HepG2 (cell line): Measurements from ENCODE around the gene TRIM28. TPM values are rescaled to one million over a fixed set of nuclear protein-coding genes. Genes with fewer than 3 reads are reported as not detected.

Source experiments
- ATAC-seq: fragments of 200-7000 bp; cut with Tn5 transposase; 3 replicates; pipeline ENCODE4 v1.9.1; 2020; ENCODE audit warnings: mild to moderate bottlenecking, moderate library complexity
- BruUV-seq: library from RNA; stranded (reverse); fragments of 400-500 nt; replicated peaks from 2 replicates; lab custom pipeline; 2021; lab: Mats Ljungman, UMichigan
- CTCF ChIA-PET: fragments of 300-600 bp; formaldehyde crosslinking; extraction: SDS; loops from one replicate; lab custom pipeline; 2021; ENCODE audit warnings: low total read pairs, inconsistent platforms, low intra/inter-chr PET ratio; lab: Yijun Ruan, JAX
- POLR2A ChIA-PET: fragments of 350-600 bp; sonication (Branson Sonifier 250); formaldehyde crosslinking; loops from one replicate; lab custom pipeline; 2020; ENCODE audit warnings: antibody characterized with exemption, inconsistent platforms; lab: Yijun Ruan, JAX
- DNase-seq: peaks from one replicate; pipeline ENCODE4 v3.0.0-alpha.2; 2015; ENCODE audit warnings: low spot score
- FAIRE-seq: peaks from 3 replicates; lab custom pipeline; 2011; peaks lifted over from hg19 to GRCh38; lab: Jason Lieb, UNC
- H2AFZ ChIP-seq: one replicate; pipeline ENCODE4 v1.6.1; 2011; ENCODE audit warnings: low read length, inconsistent platforms
- H3K27ac ChIP-seq: fragments of 300-600 bp; 3 replicates; pipeline ENCODE4 v1.8.0; 2011; ENCODE audit warnings: mixed run types, mild to moderate bottlenecking, mixed read lengths, low read length, inconsistent platforms; ENCODE audit not compliant: insufficient read depth; ENCODE audit errors: extremely low read length
- H3K27me3 ChIP-seq, 2 experiments: fragments of 200-600 bp in 1 of 2; 2 replicates in 1 of 2; 3 replicates in 1 of 2; pipeline versions ENCODE4 v1.6.0 to v1.8.0; 2011; ENCODE audit warnings: low read length in 2 of 2, mild to moderate bottlenecking in 2 of 2, moderate library complexity in 2 of 2, inconsistent platforms in 1 of 2; ENCODE audit not compliant: insufficient read depth in 2 of 2, control insufficient read depth in 1 of 2
- H3K36me3 ChIP-seq, 2 experiments: fragments of 200-600 bp in 1 of 2; replicated peaks in 1 of 2; 2 replicates in 1 of 2; 3 replicates in 1 of 2; pipeline versions ENCODE4 v1.5.1 to v1.8.0; 2011; ENCODE audit warnings: low read length in 2 of 2, inconsistent platforms in 1 of 2; ENCODE audit not compliant: insufficient read depth in 2 of 2, control insufficient read depth in 1 of 2
- H3K4me1 ChIP-seq: 2 replicates; pipeline ENCODE4 v1.5.1; 2012; ENCODE audit warnings: low read length, inconsistent platforms; ENCODE audit not compliant: insufficient read depth
- H3K4me2 ChIP-seq: 2 replicates; pipeline ENCODE4 v1.6.0; 2011; ENCODE audit warnings: low read depth, low read length, inconsistent platforms
- H3K4me3 ChIP-seq, 3 experiments: fragments of 200-600 bp in 1 of 3; sonication (generic), shearing (Covaris generic) in 1 of 3; replicated peaks in 1 of 3; 2 replicates each; pipeline ENCODE4 v1.5.1; 2011 to 2016; ENCODE audit warnings: low read length in 3 of 3, inconsistent platforms in 2 of 3, low read depth in 2 of 3, mild to moderate bottlenecking in 2 of 3, control low read depth in 1 of 3, mixed read lengths in 1 of 3; ENCODE audit not compliant: insufficient read depth in 1 of 3
- H3K79me2 ChIP-seq: one replicate; pipeline ENCODE4 v1.6.1; 2011; ENCODE audit warnings: low read length, inconsistent platforms; ENCODE audit not compliant: insufficient read depth
- H3K9ac ChIP-seq: 2 replicates; pipeline ENCODE4 v1.6.0; 2011; ENCODE audit warnings: mild to moderate bottlenecking, low read depth, low read length, inconsistent platforms; ENCODE audit not compliant: insufficient read depth
- H3K9me3 ChIP-seq: 2 replicates; pipeline ENCODE4 v1.5.1; 2012; ENCODE audit warnings: mild to moderate bottlenecking, low read length
- H4K20me1 ChIP-seq: 2 replicates; pipeline ENCODE4 v1.6.0; 2011; ENCODE audit warnings: inconsistent platforms, mild to moderate bottlenecking, low read length, moderate library complexity; ENCODE audit not compliant: insufficient read depth
- FOXC1 ChIP-seq: sonication (generic); formaldehyde crosslinking; IDR thresholded peaks from 2 replicates; pipeline ENCODE4 v1.8.0; 2022; ENCODE audit warnings: mild to moderate bottlenecking, missing genetic modification reagents, borderline replicate concordance
- KDM5A ChIP-seq: fragments of 200-600 bp; sonication (generic); IDR thresholded peaks from 2 replicates; pipeline ENCODE4 v1.7.0; 2018; ENCODE audit warnings: antibody characterized with exemption, mild to moderate bottlenecking, low read length, borderline replicate concordance
- POLR2AphosphoS5 ChIP-seq: IDR thresholded peaks from 2 replicates; pipeline ENCODE4 v1.6.1; 2012; ENCODE audit warnings: low read depth, low read length
- REL ChIP-seq: sonication (generic); formaldehyde crosslinking; conservative IDR thresholded peaks from 2 replicates; pipeline ENCODE4 v1.8.0; 2022; ENCODE audit warnings: mild to moderate bottlenecking, missing genetic modification reagents, moderate library complexity
- SALL1 ChIP-seq: sonication (generic); formaldehyde crosslinking; IDR thresholded peaks from 2 replicates; pipeline ENCODE4 v1.8.0; 2022; ENCODE audit warnings: mild to moderate bottlenecking, missing genetic modification reagents
- THAP7 ChIP-seq: sonication (generic); formaldehyde crosslinking; IDR thresholded peaks from 2 replicates; pipeline ENCODE4 v1.8.1; 2023; ENCODE audit warnings: mild to moderate bottlenecking, missing genetic modification reagents
- ZC3H13 ChIP-seq: sonication (generic); formaldehyde crosslinking; IDR thresholded peaks from 2 replicates; pipeline ENCODE4 v1.8.1; 2023; ENCODE audit warnings: mild to moderate bottlenecking, missing genetic modification reagents, moderate library complexity
- ZNF18 ChIP-seq: sonication (generic); formaldehyde crosslinking; IDR thresholded peaks from 2 replicates; pipeline ENCODE4 v1.8.0; 2022; ENCODE audit warnings: mild to moderate bottlenecking, missing genetic modification reagents; ENCODE audit not compliant: insufficient replicate concordance
- ZNF598 ChIP-seq: sonication (generic); formaldehyde crosslinking; IDR thresholded peaks from 2 replicates; pipeline ENCODE4 v1.5.1; 2020; ENCODE audit warnings: mild to moderate bottlenecking, missing genetic modification reagents, borderline replicate concordance
- WGBS: methylation state at CpG from one replicate; pipeline ENCODE4 v1.1.6; 2017; ENCODE audit warnings: low lambda C conversion rate; 5-methylcytosine and 5-hydroxymethylcytosine counted together
- in situ Hi-C: cut with HindIII; loops from 2 replicates; pipeline ENCODE4 v1.10.0; 2017; ENCODE audit warnings: low pct_unique_long_range_greater_than_20kb; ENCODE audit not compliant: extremely low pct_ligation_motif_present
- intact Hi-C: fragments of 100-400 bp; cut with micrococcal nuclease; formaldehyde crosslinking; loops from one replicate; pipeline ENCODE4 v1.10.0; 2022; ENCODE audit not compliant: unreplicated experiment
- polyA plus RNA-seq, 8 experiments: library from polyadenylated mRNA; depleted of rRNA in 3 of 8; stranded (reverse) in 7 of 8; unstranded in 1 of 8; fragments of >200 nt; fragmentation: Illumina TruSeq in 4 of 8; extraction: Trizol in 4 of 8; gene quantifications; 2 replicates each; pipeline versions ENCODE4 v1.2.1 to v1.2.3, GENCODE V29; 2011 to 2016; ENCODE audit warnings: low read depth in 4 of 8, missing spikeins in 1 of 8, mixed read lengths in 1 of 8; ENCODE audit not compliant: insufficient read depth in 1 of 8
- total RNA-seq, 5 experiments: library from RNA; depleted of rRNA; stranded (reverse); fragments of >200 nt; fragmentation: Illumina TruSeq; extraction: Trizol; gene quantifications; 2 replicates each; pipeline ENCODE4 v1.2.3, GENCODE V29; 2016; ENCODE audit warnings: low read depth in 1 of 5
- TF ChIP-seq, protein P1 (sequence below): sonication (generic); formaldehyde crosslinking; IDR thresholded peaks from 2 replicates; pipeline ENCODE4 v1.4.0; 2020; ENCODE audit warnings: missing genetic modification reagents, borderline replicate concordance
- TF ChIP-seq, protein P2 (sequence below): sonication (generic); formaldehyde crosslinking; IDR thresholded peaks from 2 replicates; pipeline ENCODE4 v1.4.0; 2020; ENCODE audit warnings: mild to moderate bottlenecking, missing genetic modification reagents

The TRIM28 gene
- total and polyA plus RNA-seq, 2 of the 13 experiments (the other 11 are each of a cell fraction or from before 2014, with no cell fraction given): 361 to 439 TPM

GRCh38 chr19:58545286-58546018, 1.6 kb downstream of the TRIM28 start:
- ChIA-PET CTCF (no interaction called here), POLR2A (interaction anchor here (1.6 to 3.6 kb wide), 4 partner anchors 9 to 31 kb away, joined by 4 to 59 read pairs (median 39); partner anchors contain the start of genes CHMP2A and ZBTB45)
- DNase-seq: no peak
- WGBS: 9% methylated on average over 12 of the region's 21 CpGs
- in situ Hi-C loops: no loop called here
- Histone ChIP-seq H3K4me3 (peak overlapping the region; percentile 91 to 99 (median 96)), H3K36me3 (peaks cover 33 to 48% of the 10 kb centered on the region in 2 experiments), H3K9ac (peak overlapping the region; percentile 85), H3K4me2 (peak overlapping the region; percentile 97), H4K20me1 (peaks cover 39% of the 10 kb centered on the region), H3K27me3 (no peaks in the 10 kb centered on the region; a peak in 2 of 5 replicates), H3K4me1 (peaks cover 24% of the 10 kb centered on the region), H3K9me3 (no peaks in the 10 kb centered on the region), H3K27ac (peak overlapping the region; percentile 67), H3K79me2 (peaks cover 38% of the 10 kb centered on the region), H2AFZ (no peak overlapping the region)
- TF ChIP-seq, protein P1, sequence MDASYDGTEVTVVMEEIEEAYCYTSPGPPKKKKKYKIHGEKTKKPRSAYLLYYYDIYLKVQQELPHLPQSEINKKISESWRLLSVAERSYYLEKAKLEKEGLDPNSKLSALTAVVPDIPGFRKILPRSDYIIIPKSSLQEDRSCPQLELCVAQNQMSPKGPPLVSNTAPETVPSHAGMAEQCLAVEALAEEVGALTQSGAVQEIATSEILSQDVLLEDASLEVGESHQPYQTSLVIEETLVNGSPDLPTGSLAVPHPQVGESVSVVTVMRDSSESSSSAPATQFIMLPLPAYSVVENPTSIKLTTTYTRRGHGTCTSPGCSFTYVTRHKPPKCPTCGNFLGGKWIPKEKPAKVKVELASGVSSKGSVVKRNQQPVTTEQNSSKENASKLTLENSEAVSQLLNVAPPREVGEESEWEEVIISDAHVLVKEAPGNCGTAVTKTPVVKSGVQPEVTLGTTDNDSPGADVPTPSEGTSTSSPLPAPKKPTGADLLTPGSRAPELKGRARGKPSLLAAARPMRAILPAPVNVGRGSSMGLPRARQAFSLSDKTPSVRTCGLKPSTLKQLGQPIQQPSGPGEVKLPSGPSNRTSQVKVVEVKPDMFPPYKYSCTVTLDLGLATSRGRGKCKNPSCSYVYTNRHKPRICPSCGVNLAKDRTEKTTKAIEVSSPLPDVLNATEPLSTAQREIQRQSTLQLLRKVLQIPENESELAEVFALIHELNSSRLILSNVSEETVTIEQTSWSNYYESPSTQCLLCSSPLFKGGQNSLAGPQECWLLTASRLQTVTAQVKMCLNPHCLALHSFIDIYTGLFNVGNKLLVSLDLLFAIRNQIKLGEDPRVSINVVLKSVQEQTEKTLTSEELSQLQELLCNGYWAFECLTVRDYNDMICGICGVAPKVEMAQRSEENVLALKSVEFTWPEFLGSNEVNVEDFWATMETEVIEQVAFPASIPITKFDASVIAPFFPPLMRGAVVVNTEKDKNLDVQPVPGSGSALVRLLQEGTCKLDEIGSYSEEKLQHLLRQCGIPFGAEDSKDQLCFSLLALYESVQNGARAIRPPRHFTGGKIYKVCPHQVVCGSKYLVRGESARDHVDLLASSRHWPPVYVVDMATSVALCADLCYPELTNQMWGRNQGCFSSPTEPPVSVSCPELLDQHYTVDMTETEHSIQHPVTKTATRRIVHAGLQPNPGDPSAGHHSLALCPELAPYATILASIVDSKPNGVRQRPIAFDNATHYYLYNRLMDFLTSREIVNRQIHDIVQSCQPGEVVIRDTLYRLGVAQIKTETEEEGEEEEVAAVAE (CRISPR knock-in tag): no peak
- TF ChIP-seq, protein P2, sequence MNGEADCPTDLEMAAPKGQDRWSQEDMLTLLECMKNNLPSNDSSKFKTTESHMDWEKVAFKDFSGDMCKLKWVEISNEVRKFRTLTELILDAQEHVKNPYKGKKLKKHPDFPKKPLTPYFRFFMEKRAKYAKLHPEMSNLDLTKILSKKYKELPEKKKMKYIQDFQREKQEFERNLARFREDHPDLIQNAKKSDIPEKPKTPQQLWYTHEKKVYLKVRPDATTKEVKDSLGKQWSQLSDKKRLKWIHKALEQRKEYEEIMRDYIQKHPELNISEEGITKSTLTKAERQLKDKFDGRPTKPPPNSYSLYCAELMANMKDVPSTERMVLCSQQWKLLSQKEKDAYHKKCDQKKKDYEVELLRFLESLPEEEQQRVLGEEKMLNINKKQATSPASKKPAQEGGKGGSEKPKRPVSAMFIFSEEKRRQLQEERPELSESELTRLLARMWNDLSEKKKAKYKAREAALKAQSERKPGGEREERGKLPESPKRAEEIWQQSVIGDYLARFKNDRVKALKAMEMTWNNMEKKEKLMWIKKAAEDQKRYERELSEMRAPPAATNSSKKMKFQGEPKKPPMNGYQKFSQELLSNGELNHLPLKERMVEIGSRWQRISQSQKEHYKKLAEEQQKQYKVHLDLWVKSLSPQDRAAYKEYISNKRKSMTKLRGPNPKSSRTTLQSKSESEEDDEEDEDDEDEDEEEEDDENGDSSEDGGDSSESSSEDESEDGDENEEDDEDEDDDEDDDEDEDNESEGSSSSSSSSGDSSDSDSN (CRISPR knock-in tag): peak; percentile 5; the same call in 1 of the 2 replicates
- 0 out of 2 replicates have a peak, but pooled peaks have one; percentile 6 for TF ChIP-seq POLR2AphosphoS5
- TF ChIP-seq REL (CRISPR knock-in tag): 0 out of 2 replicates have a peak, but pooled peaks have one; percentile 3
- 0 out of 2 replicates have a peak, but pooled peaks have one; percentile 11 for TF ChIP-seq KDM5A
- peak; percentile 45 for TF ChIP-seq ZNF18 (CRISPR knock-in tag)
- TF ChIP-seq ZNF598 (CRISPR knock-in tag): no peak
- TF ChIP-seq THAP7 (CRISPR knock-in tag): peak; percentile 68; the same call in 1 of the 2 replicates
- 0 out of 2 replicates have a peak, but pooled peaks have one; percentile 15 for TF ChIP-seq FOXC1 (CRISPR knock-in tag)
- TF ChIP-seq SALL1 (CRISPR knock-in tag): no peak; the same call in 1 of the 2 replicates
- 0 out of 2 replicates have a peak, but pooled peaks have one; percentile 28 for TF ChIP-seq ZC3H13 (CRISPR knock-in tag)
- BruUV-seq: TSS peak; percentile 61
- intact Hi-C loops: no loop called here
- no peak for FAIRE-seq
- 0 out of 3 replicates have a peak, but pooled peaks have one; percentile 7 for ATAC-seq
